Pancreas (tissue), 10 donors: ENCODE measurements around the gene FRS2. TPM values are rescaled to one million over a fixed set of nuclear protein-coding genes. Genes with fewer than 3 reads are reported as not detected.

Experiments
- ATAC-seq, 4 donors: fragments of 200-7000 bp; cut with Tn5 transposase; one replicate each; pipeline versions ENCODE4 v1.8.0 to v1.9.1; 2020; ENCODE audit warnings: mild to moderate bottlenecking in 4 of 4, moderate library complexity in 4 of 4
- DNase-seq, 6 donors: peaks; one replicate each; pipeline ENCODE4 v3.0.0-alpha.2; 2020
- FAIRE-seq: peaks from 2 replicates; lab custom pipeline; 2012; peaks lifted over from hg19 to GRCh38; lab: Jason Lieb, UNC
- H3K27ac ChIP-seq, 4 donors: fragments of 200-600 bp; sonication (generic); 1 replicate in 3 of 4; 2 replicates in 1 of 4; pipeline versions ENCODE4 v1.5.0 to v1.8.0; 2020
- H3K27me3 ChIP-seq, 4 donors: fragments of 200-600 bp; one replicate each; pipeline ENCODE4 v1.8.0; 2021
- H3K36me3 ChIP-seq, 3 donors: fragments of 200-600 bp; sonication (generic) in 1 of 3; one replicate each; pipeline versions ENCODE4 v1.5.0 to v1.8.0; 2020 to 2021
- H3K4me1 ChIP-seq, 3 donors: fragments of 200-600 bp; one replicate each; pipeline ENCODE4 v1.8.0; 2021
- H3K4me3 ChIP-seq, 4 donors: fragments of 200-600 bp; sonication (generic) in 2 of 4; one replicate each; pipeline versions ENCODE4 v1.5.0 to v1.8.0; 2020 to 2021
- H3K9me3 ChIP-seq, 4 donors: fragments of 200-600 bp; one replicate each; pipeline ENCODE4 v1.8.0; 2021
- WGBS, 2 donors: extraction: QIAGEN DNeasy Blood & Tissue Kit; methylation state at CpG; one replicate each; pipeline ENCODE4 v1.1.7; 2013; 5-methylcytosine and 5-hydroxymethylcytosine counted together
- intact Hi-C, 3 donors: fragments of 100-400 bp; cut with DNase I; formaldehyde crosslinking; loops; one replicate each; pipeline versions ENCODE4 v1.11.1 to v1.14.2; 2022
- polyA plus RNA-seq, 2 donors: library from polyadenylated mRNA; stranded (reverse); fragments of 200-250 nt; gene quantifications; one replicate each; pipeline ENCODE4 v1.2.3, GENCODE V29; 2013
- total RNA-seq, 6 donors: library from RNA; stranded (reverse); fragmentation: NEBNext Ultra II Directional in 4 of 6; extraction: Animal tissue kit (Norgen Biotek cat#: 25700) in 4 of 6; gene quantifications; one replicate each; pipeline versions ENCODE4 v1.2.1 to v1.2.4, GENCODE V29; 2021 to 2023
- TF ChIP-seq, protein P1 (sequence below), 4 donors: fragments of 200-600 bp; sonication (generic) in 3 of 4; IDR thresholded peaks; one replicate each; pipeline versions ENCODE4 v1.5.0 to v1.8.0; 2021; ENCODE audit warnings: antibody characterized with exemption in 4 of 4
- donor health status: healthy with polysubstance abuse.
- donor health status: DM: no; HTN: no; CAD: no; lungs with moderate emphysema.
- donor health status: DM: no; HTN: no; CAD: no.
- donor health status: control.
- donor health status: control.
- donor health status: Bipolar disorder and iron deficiency.
- donor health status: DM: yes; HTN: yes; CAD: no.
- donor health status: DM: no; HTN: no; CAD: no.
- donor health status: DM: no; HTN: no; CAD: no.
- donor health status: DM: yes; HTN: yes; CAD: no.

Gene FRS2
- total and polyA plus RNA-seq, 8 donors = 2.5 to 23.2 (median 12.1) TPM

DNA sequence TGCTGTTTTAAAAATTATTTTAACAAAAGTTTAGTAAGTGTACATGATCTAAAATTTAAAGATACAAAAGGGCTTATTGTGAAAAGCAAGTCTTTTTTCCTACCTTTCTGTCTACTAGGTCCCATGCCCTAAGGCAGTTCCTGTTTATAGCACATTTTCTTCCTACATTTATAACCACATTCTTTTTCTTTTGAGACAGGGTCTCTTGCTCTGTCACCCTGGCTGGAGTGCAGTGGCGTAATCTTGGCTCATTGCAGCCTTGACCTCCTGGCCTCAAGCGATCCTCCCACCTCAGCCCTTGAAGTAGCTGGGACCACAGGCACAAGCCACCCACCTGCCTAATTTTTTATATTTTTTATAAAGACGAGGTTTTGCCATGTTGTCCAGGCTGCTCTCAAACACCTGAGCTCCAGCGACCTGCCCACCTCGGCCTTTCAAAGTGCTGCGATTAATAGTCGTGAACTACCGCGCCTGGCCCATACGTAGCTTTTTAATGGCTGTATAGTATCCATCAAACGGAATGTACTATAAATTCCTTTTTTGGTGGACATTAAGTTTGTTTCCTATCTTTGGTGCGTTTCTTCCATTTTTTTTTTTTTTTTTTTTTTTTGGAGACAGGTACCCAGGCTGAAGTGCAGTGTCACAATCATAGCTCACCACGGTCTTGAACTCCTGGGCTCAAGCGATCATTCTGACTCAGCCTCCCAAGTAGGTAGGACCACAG is 20.9 kb downstream of the FRS2 start:
- Histone ChIP-seq H3K27ac (no peak overlapping the region), H3K4me3 (no peak overlapping the region), H3K9me3 (no peaks in the 10 kb centered on the region), H3K4me1 (no peaks in the 10 kb centered on the region), H3K36me3 (no peaks in the 10 kb centered on the region), H3K27me3 (no peaks in the 10 kb centered on the region)
- ATAC-seq (no peak), DNase-seq (no peak), FAIRE-seq (no peak)
- 94% methylated on average over 14 of the region's 14 CpGs for WGBS, 2 donors
- intact Hi-C loops = no loop called here
- TF ChIP-seq, protein P1, sequence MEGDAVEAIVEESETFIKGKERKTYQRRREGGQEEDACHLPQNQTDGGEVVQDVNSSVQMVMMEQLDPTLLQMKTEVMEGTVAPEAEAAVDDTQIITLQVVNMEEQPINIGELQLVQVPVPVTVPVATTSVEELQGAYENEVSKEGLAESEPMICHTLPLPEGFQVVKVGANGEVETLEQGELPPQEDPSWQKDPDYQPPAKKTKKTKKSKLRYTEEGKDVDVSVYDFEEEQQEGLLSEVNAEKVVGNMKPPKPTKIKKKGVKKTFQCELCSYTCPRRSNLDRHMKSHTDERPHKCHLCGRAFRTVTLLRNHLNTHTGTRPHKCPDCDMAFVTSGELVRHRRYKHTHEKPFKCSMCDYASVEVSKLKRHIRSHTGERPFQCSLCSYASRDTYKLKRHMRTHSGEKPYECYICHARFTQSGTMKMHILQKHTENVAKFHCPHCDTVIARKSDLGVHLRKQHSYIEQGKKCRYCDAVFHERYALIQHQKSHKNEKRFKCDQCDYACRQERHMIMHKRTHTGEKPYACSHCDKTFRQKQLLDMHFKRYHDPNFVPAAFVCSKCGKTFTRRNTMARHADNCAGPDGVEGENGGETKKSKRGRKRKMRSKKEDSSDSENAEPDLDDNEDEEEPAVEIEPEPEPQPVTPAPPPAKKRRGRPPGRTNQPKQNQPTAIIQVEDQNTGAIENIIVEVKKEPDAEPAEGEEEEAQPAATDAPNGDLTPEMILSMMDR (IDR thresholded peaks at IDR 0.05) = no peak

DNA sequence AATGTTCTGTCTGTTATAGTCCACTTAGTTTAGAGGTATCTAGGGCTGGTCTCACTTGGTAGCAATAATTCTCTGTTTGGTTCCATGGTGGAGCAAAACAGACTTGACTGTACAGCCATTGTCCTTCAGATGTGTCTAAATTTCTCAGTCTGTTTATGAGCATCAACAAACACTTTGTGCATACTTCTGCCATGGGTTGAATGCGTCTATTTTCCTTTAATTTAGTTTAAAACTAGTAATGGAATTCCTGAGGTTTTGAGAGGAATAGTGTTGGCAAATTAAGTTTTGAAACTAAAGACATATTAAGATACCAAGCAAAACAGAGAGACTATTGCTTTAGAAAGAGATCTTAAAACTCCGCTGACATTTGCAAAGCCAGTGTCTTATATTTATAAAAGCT is 22.6 kb downstream of the FRS2 start:
- no peaks in the 10 kb centered on the region for H3K9me3 ChIP-seq
- intact Hi-C loops = no loop called here
- no peak for ATAC-seq
- H3K4me1 ChIP-seq = peaks cover 0 to 5% (median 0%) of the 10 kb centered on the region in 3 donors
- no peak overlapping the region for H3K27ac ChIP-seq
- no peak overlapping the region for H3K4me3 ChIP-seq
- no peak for DNase-seq
- WGBS, 2 donors = 94% methylated on average over 2 of the region's 2 CpGs
- no peaks in the 10 kb centered on the region for H3K27me3 ChIP-seq
- TF ChIP-seq, protein P1 (IDR thresholded peaks at IDR 0.05) = no peak
- no peaks in the 10 kb centered on the region for H3K36me3 ChIP-seq
- FAIRE-seq = no peak

DNA sequence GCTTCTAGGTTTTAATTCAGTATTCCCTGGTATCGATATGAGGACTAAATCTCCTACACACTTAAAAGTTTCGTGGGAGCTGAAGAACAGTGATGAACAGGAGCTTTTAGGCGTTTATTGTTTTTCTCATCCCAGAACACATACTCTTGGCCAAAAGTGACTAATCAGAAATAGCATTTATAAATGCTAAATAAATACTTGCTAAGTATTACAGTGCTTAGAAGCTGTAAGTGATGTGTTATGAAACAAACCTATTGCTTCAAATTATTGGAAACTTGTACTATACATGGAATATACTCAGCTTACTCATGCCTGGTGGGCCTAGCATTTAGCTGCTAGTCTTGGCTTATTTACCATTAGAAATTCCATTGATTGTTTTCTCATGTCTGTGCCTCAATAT is 24.9 kb downstream of the FRS2 start:
- Histone ChIP-seq H3K9me3 (no peaks in the 10 kb centered on the region), H3K36me3 (no peaks in the 10 kb centered on the region), H3K4me1 (peaks cover 0 to 8% (median 0%) of the 10 kb centered on the region in 3 donors), H3K4me3 (no peak overlapping the region), H3K27ac (no peak overlapping the region), H3K27me3 (no peaks in the 10 kb centered on the region)
- no peak for ATAC-seq
- WGBS, 2 donors = 63 to 65% methylated on average over 3 of the region's 3 CpGs
- intact Hi-C loops = no loop called here
- TF ChIP-seq, protein P1 (IDR thresholded peaks at IDR 0.05) = no peak
- DNase-seq = no peak
- FAIRE-seq = no peak

DNA sequence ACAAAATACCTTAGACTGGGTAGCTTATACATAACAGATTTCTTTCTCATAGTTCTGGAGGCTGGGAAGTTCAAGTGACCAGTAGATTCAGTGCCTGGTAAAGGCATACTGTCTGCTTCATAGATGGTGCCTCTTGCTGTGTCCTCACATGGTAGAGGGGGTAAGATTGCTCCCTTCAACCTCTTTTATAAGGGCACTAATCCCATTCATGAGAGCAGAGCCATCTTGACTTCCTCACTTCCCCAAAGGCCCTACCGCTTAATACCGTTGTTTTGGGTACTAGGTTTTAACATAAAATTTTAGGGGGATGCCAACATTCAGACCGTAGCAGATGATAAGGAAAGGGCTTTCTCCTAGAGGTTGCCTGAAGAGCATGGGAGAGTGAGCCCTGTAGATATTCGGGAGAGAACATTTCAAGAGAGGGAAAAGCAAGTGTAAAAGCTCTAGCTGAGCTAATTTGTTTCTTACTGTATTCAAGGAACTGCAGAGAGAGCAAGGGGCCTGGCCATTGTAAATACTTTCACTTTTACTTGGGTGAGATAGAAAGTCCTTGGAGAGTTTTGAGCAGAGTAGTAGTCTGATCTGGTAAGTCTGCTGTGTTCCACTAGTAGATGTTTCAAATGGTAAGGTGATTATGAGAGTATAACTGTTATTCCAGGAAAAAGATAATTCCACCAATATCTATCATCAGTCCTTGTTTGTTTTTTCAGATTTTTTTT is 27.3 kb downstream of the FRS2 start:
- Histone ChIP-seq H3K27ac (no peak overlapping the region), H3K4me1 (peaks cover 0 to 8% (median 0%) of the 10 kb centered on the region in 3 donors), H3K36me3 (no peaks in the 10 kb centered on the region), H3K27me3 (no peaks in the 10 kb centered on the region), H3K4me3 (no peak overlapping the region), H3K9me3 (no peaks in the 10 kb centered on the region)
- FAIRE-seq (peak; percentile 34), DNase-seq (no peak), ATAC-seq (peak in 3 of 4 donors; percentile 37 to 87 (median 71))
- WGBS, 2 donors = 68 to 71% methylated on average over 4 of the region's 4 CpGs
- intact Hi-C loops = no loop called here
- TF ChIP-seq, protein P1 (IDR thresholded peaks at IDR 0.05) = no peak

DNA sequence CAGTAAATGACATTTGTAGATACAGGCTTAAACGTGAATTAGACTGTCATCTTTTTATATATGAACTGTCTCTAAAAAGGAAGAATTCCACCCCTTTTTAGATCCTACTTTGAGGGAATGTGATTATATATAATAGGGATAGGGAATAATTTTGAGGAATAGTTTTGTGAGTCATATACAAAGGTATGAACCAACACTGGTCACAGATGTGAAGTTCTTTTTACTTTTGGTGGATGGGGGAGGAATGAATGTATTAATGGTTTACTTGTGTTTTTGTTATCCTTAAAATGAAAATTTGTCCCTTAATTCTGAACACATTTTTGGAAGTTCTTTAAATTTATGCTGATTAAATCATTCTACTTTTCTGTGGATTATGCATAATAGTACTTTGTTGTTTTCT is 30.4 kb downstream of the FRS2 start:
- DNase-seq (no peak), ATAC-seq (no peak), FAIRE-seq (no peak)
- 69 to 74% methylated on average over 1 of the region's 1 CpG for WGBS, 2 donors
- Histone ChIP-seq H3K4me1 (peaks cover 0 to 14% (median 6%) of the 10 kb centered on the region in 3 donors), H3K9me3 (no peaks in the 10 kb centered on the region), H3K4me3 (no peak overlapping the region), H3K27me3 (no peaks in the 10 kb centered on the region), H3K36me3 (no peaks in the 10 kb centered on the region), H3K27ac (no peak overlapping the region)
- intact Hi-C loops = no loop called here
- TF ChIP-seq, protein P1 (IDR thresholded peaks at IDR 0.05) = no peak
